ENCODE data around the gene CTNND2.

GRCh38 chr5:11609570-11610303 lies 294.5 kb downstream of the CTNND2 start:
- TF ChIP-seq FOXM1 (IDR thresholded peaks at IDR 0.05; ENCODE audit: borderline replicate concordance) (no peak), BHLHE40 (IDR thresholded peaks at IDR 0.05; ENCODE audit: borderline replicate concordance) (no peak), ELF4 (IDR thresholded peaks at IDR 0.05) (no peak), SP1 (IDR thresholded peaks at IDR 0.05) (no peak), L3MBTL2 (conservative IDR thresholded peaks at IDR 0.05) (no peak), LEF1 (IDR thresholded peaks at IDR 0.05; ENCODE audit: borderline replicate concordance) (no peak), SUZ12 (IDR thresholded peaks at IDR 0.05) (no peak), FOXK2 (IDR thresholded peaks at IDR 0.05) (no peak)

Measured in HEK293T (cell line).